ENCODE data around the gene CDH11. TPM values are rescaled to one million over a fixed set of nuclear protein-coding genes. Genes with fewer than 3 reads are reported as not detected.

CDH11 gene
- total and polyA plus RNA-seq, 9 of the 15 experiments (the other 6 are each of a cell fraction or from before 2014, with no cell fraction given): 0.18 TPM; not detected in 8

GRCh38 chr16:65068151-65068740 lies 53.6 kb downstream of the CDH11 start:
- H3K9me1 ChIP-seq (ENCODE audit: control insufficient read depth, insufficient read depth, low read length): no peaks in the 10 kb centered on the region
- no peak overlapping the region for H3K9ac ChIP-seq (ENCODE audit: insufficient read depth in 1 of 2, low read depth in 2 of 2, low read length in 2 of 2)
- BruUV-seq (replicated peaks): no TSS peak
- H2AFZ ChIP-seq (ENCODE audit: low read depth, low read length): no peak overlapping the region
- no peak for ATAC-seq
- CTCF ChIA-PET (ENCODE audit: low intra/inter-chr PET ratio): no interaction called here
- H3K36me3 ChIP-seq (ENCODE audit: control insufficient read depth, insufficient read depth, low read length): no peaks in the 10 kb centered on the region
- no peaks in the 10 kb centered on the region for H3K4me1 ChIP-seq (replicated peaks in 1 of 2; ENCODE audit: control insufficient read depth in 2 of 2, insufficient read depth in 2 of 2, low read length in 2 of 2)
- no peaks in the 10 kb centered on the region for H3K79me2 ChIP-seq (ENCODE audit: control insufficient read depth, insufficient read depth, low read length)
- H3K4me2 ChIP-seq (ENCODE audit: insufficient read depth, low read length): no peak overlapping the region
- no peak for DNase-seq (ENCODE audit: extremely low read depth in 1 of 4, low spot score in 3 of 4)
- POLR2A ChIA-PET: no interaction called here
- H3K4me3 ChIP-seq: no peak overlapping the region
- in situ Hi-C loops (cut with MboI) (no loop called here), intact Hi-C loops (cut with micrococcal nuclease) (no loop called here)
- 0% methylated on average over 4 of the region's 5 CpGs for WGBS (ENCODE audit: insufficient coverage, low coverage, missing lambda C conversion rate)
- no peak for FAIRE-seq
- TF ChIP-seq KDM2B (CRISPR knock-in tag; IDR thresholded peaks at IDR 0.05): no peak
- no peak for TF ChIP-seq SMARCC2 (IDR thresholded peaks at IDR 0.05; ENCODE audit: low read depth)
- no peak for TF ChIP-seq SLC30A9 (CRISPR knock-in tag; IDR thresholded peaks at IDR 0.05)
- TF ChIP-seq TCF7L2 (IDR thresholded peaks at IDR 0.05; ENCODE audit: low read depth, low read length): no peak
- no peak for TF ChIP-seq ARNT (IDR thresholded peaks at IDR 0.05)
- TF ChIP-seq ZNF174 (CRISPR knock-in tag; IDR thresholded peaks at IDR 0.05): no peak
- no peak for TF ChIP-seq LCOR (CRISPR knock-in tag; IDR thresholded peaks at IDR 0.05)
- TF ChIP-seq ZNF586 (CRISPR knock-in tag; conservative IDR thresholded peaks at IDR 0.05): no peak
- no peak for TF ChIP-seq TRIM24 (IDR thresholded peaks at IDR 0.05)
- no peak for TF ChIP-seq SMAD2 (IDR thresholded peaks at IDR 0.05; ENCODE audit: low read depth, low read length)
- no peak for TF ChIP-seq ZNF589 (CRISPR knock-in tag; IDR thresholded peaks at IDR 0.05; ENCODE audit: low read depth)
- TF ChIP-seq FOS (IDR thresholded peaks at IDR 0.05; ENCODE audit: extremely low read depth, insufficient read length): no peak
- TF ChIP-seq ZBTB26 (CRISPR knock-in tag; IDR thresholded peaks at IDR 0.05): no peak
- TF ChIP-seq POLR2G (IDR thresholded peaks at IDR 0.05; ENCODE audit: low read depth, low read length): no peak
- TF ChIP-seq ZNF512 (tag; IDR thresholded peaks at IDR 0.05): no peak
- TF ChIP-seq GATAD2A (IDR thresholded peaks at IDR 0.05): no peak
- no peak for TF ChIP-seq BRD4 (IDR thresholded peaks at IDR 0.05)
- TF ChIP-seq POLR3G (IDR thresholded peaks at IDR 0.05; ENCODE audit: extremely low read depth, insufficient read length, insufficient replicate concordance): no peak
- no peaks in the 10 kb centered on the region for H3K27me3 ChIP-seq (ENCODE audit: control insufficient read depth in 2 of 2, insufficient read depth in 2 of 2, low read length in 2 of 2)
- no peak overlapping the region for H3K27ac ChIP-seq (ENCODE audit: extremely low read depth, low read depth, low read length)
- no peaks in the 10 kb centered on the region for H4K20me1 ChIP-seq (replicated peaks; ENCODE audit: control insufficient read depth, insufficient read depth, low read length)
- H3K9me3 ChIP-seq (replicated peaks; ENCODE audit: control insufficient read depth, insufficient read depth, low read depth, low read length): no peaks in the 10 kb centered on the region

All from K562 (cell line).